Activated naive CD8-positive, alpha-beta T cell (primary cell): ENCODE measurements around the gene RBL1.
"Not testable (repeated sequence)": the region's sequence is repeated elsewhere in the genome, so short reads cannot be mapped to it uniquely, and the experiment has no call there.

Source experiments
- H3K27ac Mint-ChIP-seq: one replicate; pipeline ENCODE4 v1.8.0; 2021; ENCODE audit warnings: mixed read lengths
- H3K27me3 Mint-ChIP-seq: one replicate; pipeline ENCODE4 v1.8.0; 2021; ENCODE audit warnings: mixed read lengths
- H3K36me3 Mint-ChIP-seq: one replicate; pipeline ENCODE4 v1.8.0; 2021; ENCODE audit warnings: mixed read lengths
- H3K4me1 Mint-ChIP-seq: one replicate; pipeline ENCODE4 v1.8.0; 2021; ENCODE audit warnings: low read depth, mixed read lengths
- H3K4me3 Mint-ChIP-seq: one replicate; pipeline ENCODE4 v1.8.0; 2021; ENCODE audit warnings: mild to moderate bottlenecking, mixed read lengths
- H3K9me3 Mint-ChIP-seq: one replicate; pipeline ENCODE4 v1.8.0; 2021; ENCODE audit warnings: low read depth, mixed read lengths

RBL1 gene, protein sequence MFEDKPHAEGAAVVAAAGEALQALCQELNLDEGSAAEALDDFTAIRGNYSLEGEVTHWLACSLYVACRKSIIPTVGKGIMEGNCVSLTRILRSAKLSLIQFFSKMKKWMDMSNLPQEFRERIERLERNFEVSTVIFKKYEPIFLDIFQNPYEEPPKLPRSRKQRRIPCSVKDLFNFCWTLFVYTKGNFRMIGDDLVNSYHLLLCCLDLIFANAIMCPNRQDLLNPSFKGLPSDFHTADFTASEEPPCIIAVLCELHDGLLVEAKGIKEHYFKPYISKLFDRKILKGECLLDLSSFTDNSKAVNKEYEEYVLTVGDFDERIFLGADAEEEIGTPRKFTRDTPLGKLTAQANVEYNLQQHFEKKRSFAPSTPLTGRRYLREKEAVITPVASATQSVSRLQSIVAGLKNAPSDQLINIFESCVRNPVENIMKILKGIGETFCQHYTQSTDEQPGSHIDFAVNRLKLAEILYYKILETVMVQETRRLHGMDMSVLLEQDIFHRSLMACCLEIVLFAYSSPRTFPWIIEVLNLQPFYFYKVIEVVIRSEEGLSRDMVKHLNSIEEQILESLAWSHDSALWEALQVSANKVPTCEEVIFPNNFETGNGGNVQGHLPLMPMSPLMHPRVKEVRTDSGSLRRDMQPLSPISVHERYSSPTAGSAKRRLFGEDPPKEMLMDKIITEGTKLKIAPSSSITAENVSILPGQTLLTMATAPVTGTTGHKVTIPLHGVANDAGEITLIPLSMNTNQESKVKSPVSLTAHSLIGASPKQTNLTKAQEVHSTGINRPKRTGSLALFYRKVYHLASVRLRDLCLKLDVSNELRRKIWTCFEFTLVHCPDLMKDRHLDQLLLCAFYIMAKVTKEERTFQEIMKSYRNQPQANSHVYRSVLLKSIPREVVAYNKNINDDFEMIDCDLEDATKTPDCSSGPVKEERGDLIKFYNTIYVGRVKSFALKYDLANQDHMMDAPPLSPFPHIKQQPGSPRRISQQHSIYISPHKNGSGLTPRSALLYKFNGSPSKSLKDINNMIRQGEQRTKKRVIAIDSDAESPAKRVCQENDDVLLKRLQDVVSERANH

DNA sequence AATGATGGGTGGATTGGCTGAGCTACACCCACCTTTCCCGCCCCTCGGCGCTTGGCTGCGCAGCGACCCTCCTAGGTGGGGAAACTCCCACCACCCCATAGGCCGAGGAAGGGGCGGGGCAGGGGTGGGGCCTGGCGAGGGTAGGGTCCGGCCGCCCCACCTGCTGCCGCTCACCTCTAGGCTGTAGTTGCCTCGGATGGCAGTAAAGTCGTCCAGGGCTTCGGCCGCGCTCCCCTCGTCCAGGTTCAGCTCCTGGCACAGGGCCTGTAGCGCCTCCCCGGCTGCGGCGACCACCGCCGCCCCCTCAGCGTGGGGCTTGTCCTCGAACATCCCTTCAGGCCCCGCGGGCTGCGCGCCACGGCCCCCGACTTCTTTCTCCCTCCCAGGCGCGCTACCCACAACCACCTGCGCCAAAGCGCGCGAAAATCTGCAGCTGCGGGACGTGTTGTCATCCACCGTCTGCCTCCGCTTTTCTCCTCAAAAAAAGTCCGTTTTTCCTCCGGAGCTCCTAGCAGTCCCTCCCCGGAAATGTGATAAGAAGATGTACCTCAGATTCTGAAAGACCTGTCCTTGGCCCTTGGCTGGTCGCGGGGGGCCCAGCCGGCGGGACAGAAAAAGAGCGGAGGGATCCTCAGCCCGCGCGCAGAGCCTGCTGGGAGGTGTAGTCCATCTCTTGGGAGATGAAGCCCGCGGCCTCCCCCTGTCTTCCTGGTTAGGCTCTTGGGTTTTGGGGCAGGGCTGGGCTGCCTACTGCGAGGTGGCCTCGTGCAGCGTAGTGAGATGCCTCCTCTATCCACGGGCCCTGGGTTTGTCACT lies at the start of gene RBL1:
Gene RBL1 (minus strand): TSS at position 399 of the 816 bp plus-strand sequence. CDS start 69 bp downstream, at position 330.
- Mint-ChIP-seq H3K27me3 (no peaks in the 10 kb centered on the region), H3K4me1 (peaks cover 28% of the 10 kb centered on the region), H3K9me3 (no peaks in the 10 kb centered on the region), H3K36me3 (peaks cover 2% of the 10 kb centered on the region), H3K27ac (peak within 1 kb of the TSS; percentile 100), H3K4me3 (peak within 1 kb of the TSS; percentile 98)

DNA sequence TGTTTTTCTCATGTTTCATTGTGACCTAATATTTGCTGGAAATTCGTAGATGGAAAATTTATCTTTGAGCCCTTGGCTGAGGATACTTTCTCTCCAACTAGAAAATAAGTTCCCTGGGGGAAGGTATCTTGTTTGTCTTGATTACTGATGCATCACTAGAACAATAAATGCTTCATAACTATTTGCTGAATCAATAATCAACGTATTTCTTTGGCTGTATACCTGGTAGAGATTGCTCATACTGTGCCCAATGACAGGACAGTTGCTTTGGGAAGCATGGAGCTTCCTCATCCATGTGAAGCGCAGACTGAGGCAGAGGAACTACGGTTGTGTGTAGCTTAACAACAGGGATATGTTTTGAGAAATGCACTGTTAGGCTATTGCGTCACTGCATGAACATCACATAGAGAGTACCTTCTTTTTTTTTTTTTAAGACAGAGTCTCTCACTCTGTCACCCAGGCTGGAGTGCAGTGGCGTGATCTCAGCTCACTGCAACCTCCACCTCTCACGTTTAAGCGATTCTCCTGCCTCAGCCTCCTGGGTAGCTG lies 49.1 kb upstream of the RBL1 start:
- Mint-ChIP-seq H3K4me1 (no peaks in the 10 kb centered on the region), H3K9me3 (no peaks in the 10 kb centered on the region), H3K4me3 (no peak overlapping the region), H3K36me3 (peaks cover 2% of the 10 kb centered on the region), H3K27ac (no peak overlapping the region), H3K27me3 (no peaks in the 10 kb centered on the region)

DNA sequence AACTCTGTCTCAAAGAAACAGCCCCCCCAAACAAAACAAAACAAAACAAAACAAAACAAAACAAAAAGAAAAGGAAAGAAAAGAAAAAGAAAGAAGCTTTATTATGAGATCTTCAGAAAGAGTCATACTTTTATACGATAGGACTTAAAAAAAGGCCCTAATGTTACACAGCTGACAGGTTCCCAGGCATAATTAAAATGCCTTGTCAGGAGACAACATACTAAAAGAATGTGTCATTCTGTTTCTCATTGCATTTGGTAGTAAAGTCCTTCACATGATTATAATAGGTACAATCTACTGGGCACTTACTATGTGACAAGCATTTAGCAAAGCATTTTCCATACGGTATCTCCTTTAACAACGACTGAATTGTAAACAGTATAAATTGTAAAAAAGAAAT lies 46.9 kb upstream of the RBL1 start:
- Mint-ChIP-seq H3K9me3 (no peaks in the 10 kb centered on the region), H3K27me3 (no peaks in the 10 kb centered on the region), H3K4me1 (no peaks in the 10 kb centered on the region), H3K4me3 (no peak overlapping the region), H3K27ac (no peak overlapping the region), H3K36me3 (peaks cover 2% of the 10 kb centered on the region)

DNA sequence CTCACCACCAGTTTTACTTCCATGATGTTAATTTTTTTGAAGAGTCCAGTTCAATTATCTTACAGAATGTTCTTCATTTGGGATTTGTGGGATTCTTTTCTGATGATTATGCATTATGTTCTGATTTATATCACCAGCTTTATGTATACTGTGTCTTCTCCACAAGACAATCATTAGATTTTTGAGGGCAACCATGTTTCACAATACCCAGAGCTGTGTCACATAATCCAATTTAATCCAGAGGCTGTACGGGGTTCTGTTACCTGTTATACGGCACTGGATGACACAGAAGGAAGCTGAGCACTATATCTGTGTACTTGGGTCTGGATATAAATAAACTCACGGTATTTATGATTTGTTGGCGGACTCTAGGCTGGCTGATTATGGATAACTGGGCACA lies 41.8 kb upstream of the RBL1 start:
- H3K9me3 Mint-ChIP-seq, result no peaks in the 10 kb centered on the region
- H3K36me3 Mint-ChIP-seq, result no peaks in the 10 kb centered on the region
- H3K4me3 Mint-ChIP-seq, result no peak overlapping the region
- no peaks in the 10 kb centered on the region for H3K4me1 Mint-ChIP-seq
- H3K27ac Mint-ChIP-seq, result no peak overlapping the region
- H3K27me3 Mint-ChIP-seq, result no peaks in the 10 kb centered on the region

DNA sequence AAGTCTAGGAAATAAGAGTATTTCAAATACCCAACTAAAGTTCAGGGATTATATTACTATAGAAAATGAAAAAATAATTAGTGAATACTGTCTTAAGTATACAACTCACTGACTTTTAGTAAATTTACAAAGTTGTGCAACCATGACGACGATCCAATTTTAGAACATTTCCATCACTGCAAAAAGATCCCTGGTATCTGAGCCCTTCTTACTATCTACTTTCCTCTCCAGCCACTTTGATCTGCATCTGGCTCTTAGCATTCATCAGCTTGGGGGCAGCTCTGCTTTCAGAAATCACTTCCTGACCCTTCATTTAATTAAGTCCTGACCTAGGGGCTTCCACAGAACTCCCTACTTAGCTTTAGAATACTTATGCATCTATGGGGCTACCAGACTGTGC lies 38.2 kb upstream of the RBL1 start:
- Mint-ChIP-seq H3K27ac (no peak overlapping the region), H3K4me1 (no peaks in the 10 kb centered on the region), H3K27me3 (no peaks in the 10 kb centered on the region), H3K36me3 (no peaks in the 10 kb centered on the region), H3K9me3 (no peaks in the 10 kb centered on the region), H3K4me3 (no peak overlapping the region)

DNA sequence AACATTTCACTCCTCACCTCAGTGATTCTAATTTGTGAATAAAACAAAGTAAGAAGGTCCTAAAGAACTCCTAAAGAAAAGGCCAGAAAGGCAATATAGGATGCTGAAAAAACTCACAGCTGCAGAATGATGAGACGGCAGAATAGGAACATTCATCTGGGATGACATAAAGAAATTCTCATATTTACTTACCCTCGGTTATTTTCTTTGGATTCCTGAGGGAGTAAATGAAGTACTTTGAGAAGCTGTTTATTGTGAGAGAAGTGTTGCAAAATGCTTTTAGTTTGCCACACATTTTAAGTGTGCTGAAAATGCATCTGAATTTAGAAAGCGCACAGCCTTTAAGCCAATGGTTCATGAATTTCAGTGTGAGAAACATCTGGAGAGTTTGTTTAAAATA lies 35.7 kb upstream of the RBL1 start:
- Mint-ChIP-seq H3K27ac (no peak overlapping the region), H3K27me3 (no peaks in the 10 kb centered on the region), H3K4me1 (no peaks in the 10 kb centered on the region), H3K36me3 (no peaks in the 10 kb centered on the region), H3K9me3 (no peaks in the 10 kb centered on the region), H3K4me3 (no peak overlapping the region)

DNA sequence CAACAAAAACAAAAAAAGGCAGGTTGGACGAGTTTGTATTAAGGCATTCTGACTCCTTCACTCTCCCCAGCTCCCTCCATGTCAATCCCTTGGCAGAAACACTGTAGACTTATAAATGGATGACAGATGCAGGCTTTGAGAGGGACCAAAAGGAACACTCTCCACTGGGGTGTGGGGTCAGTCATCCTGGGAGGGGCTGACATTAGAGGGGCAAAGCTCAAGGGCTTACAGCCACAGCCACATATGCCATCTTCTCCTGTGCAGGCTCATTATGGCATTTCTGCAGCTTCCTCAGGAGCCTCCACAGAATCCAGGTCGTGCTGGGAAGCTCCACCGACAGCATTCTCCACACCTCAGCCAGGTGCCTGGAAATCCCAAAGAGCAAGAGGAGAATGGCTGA lies 33.0 kb upstream of the RBL1 start:
- Mint-ChIP-seq H3K4me3 (no peak overlapping the region), H3K4me1 (no peaks in the 10 kb centered on the region), H3K27me3 (no peaks in the 10 kb centered on the region), H3K27ac (no peak overlapping the region), H3K36me3 (no peaks in the 10 kb centered on the region), H3K9me3 (no peaks in the 10 kb centered on the region)

DNA sequence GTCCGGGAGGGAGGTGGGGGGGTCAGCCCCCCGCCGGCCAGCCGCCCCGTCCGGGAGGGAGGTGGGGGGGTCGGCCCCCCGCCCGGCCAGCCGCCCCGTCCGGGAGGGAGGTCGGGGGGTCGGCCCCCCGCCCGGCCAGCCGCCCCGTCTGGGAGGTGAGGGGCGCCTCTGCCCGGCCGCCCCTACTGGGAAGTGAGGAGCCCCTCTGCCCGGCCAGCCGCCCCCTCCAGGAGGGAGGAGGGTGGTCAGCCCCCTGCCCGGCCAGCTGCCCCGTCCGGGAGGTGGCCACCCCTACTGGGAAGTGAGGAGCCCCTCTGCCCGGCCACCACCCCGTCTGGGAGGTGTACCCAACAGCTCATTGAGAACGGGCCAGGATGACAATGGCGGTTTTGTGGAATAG lies 30.5 kb upstream of the RBL1 start:
- not testable (repeated sequence) for H3K27me3 Mint-ChIP-seq, H3K9me3 Mint-ChIP-seq, H3K4me1 Mint-ChIP-seq, H3K27ac Mint-ChIP-seq, H3K36me3 Mint-ChIP-seq, H3K4me3 Mint-ChIP-seq

DNA sequence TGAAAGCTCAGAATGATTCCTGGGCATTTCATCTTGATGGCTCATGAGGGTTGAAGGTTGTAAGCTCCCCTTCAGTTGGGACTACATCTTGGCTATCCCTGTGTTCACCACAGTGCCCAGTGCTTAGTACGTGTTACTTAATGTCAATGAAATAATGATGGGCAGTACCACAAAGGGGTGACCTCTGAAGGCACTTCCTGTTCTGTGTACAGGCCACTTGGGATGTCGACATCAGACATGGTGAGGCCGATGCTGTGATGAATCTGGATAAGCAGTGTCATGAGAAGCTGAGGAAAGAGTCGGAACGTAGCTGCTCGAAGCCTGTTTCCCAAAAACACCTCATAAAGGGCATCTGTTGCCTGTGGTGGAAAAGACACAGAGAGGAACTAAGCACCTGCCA lies 27.6 kb upstream of the RBL1 start:
- Mint-ChIP-seq H3K27me3 (no peaks in the 10 kb centered on the region), H3K4me3 (no peak overlapping the region), H3K27ac (no peak overlapping the region), H3K36me3 (no peaks in the 10 kb centered on the region), H3K9me3 (no peaks in the 10 kb centered on the region), H3K4me1 (no peaks in the 10 kb centered on the region)

DNA sequence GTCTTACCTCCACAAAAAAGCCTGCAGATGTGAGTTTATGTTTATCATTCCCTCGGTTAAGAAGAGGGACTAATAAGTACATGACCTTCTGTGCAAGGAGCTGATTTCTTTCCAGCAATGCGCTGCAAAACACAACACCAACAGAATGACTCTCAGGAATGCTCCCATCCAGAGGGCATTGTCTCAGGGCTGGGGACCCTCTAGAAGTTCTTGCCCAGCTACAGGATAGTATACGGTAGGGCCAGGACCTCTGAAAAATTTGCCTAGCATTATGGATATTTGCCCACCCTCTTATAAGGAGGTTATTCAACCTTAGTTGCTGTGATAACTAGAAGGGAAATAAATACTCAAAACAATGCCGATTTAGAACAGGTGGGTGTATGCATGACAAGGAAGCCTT lies 24.7 kb upstream of the RBL1 start:
- Mint-ChIP-seq H3K27me3 (no peaks in the 10 kb centered on the region), H3K4me1 (no peaks in the 10 kb centered on the region), H3K4me3 (no peak overlapping the region), H3K27ac (no peak overlapping the region), H3K36me3 (no peaks in the 10 kb centered on the region), H3K9me3 (no peaks in the 10 kb centered on the region)

DNA sequence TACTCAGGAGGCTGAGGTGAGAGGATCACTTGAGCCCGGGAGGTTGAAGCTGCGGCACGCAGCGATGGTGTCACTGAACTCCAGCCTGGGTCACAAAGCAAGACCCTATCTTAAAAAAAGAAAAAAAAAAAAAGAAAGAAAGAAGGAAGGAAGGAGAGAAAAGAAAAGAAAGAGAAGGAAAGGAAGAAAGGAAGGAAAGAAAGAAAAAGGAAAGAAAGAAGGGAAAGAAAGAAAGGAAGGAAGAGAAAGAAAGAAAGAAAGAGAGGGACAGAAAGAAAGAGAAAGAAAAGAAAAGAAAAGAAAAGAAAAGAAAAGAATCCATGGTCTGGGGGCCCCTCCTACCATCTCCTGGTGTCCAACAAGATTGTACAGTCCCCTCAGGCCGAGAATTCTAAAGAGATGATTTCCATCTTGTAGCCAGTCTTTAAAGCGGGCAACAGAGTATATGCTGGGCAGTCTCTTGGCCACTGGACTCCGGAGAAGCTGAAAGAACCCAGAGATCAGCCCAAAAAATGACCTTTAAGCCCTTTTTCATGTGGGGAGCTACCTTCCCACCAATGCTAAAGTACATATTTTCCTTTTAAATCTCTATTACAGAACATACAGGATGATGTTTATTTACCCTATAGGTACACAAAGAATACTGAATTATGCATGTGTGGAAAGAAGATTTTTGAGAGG lies 23.7 kb upstream of the RBL1 start:
- no peaks in the 10 kb centered on the region for H3K4me1 Mint-ChIP-seq
- H3K9me3 Mint-ChIP-seq, result no peaks in the 10 kb centered on the region
- H3K27ac Mint-ChIP-seq, result no peak overlapping the region
- no peaks in the 10 kb centered on the region for H3K27me3 Mint-ChIP-seq
- H3K4me3 Mint-ChIP-seq, result no peak overlapping the region
- no peaks in the 10 kb centered on the region for H3K36me3 Mint-ChIP-seq

DNA sequence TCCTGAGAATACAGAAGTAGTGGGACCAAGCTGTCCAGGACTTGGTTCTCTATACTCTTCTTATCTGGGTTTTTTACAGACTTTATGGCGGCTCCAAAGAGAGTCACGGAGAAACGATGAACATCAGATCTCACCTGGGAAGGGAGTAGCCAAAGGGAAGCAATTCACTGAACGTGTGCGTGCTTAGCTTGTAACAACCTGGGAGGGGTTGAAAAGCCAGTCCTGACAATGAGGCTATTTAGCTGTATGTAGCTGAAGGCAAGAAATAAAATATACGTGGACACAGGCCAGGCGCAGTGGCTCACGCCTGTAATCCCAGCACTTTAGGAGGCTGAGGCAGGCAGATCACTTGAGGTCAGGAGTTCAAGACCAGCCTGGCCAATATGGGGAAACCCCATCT lies 18.2 kb upstream of the RBL1 start:
- Mint-ChIP-seq H3K36me3 (no peaks in the 10 kb centered on the region), H3K4me3 (no peak overlapping the region)

DNA sequence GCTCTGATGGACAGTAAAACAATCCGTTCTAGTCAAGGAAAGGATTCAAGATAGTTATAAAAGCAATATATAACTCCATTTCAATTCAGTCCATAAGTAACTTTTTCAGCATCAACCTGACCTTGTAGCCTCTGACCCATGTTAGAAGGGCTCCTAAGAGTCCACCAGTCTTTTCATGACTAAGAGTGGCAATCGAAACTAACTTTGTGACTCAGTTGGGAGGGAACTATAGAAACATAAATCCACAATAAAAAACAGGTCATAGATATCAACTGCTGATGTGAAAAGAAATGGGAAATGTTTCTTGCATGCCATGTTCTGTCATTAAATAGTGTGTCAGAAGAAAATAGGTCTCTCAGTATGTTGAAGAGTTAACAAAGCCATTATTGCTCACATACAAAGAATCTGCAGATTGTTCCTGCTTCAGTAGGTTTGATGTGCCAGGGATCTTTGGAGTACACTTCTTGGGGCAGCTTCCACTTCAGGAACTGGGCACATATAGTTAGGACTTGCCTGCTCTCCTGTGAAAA lies 16.2 kb upstream of the RBL1 start:
- H3K27ac Mint-ChIP-seq, result no peak overlapping the region

More for the DNA sequence above, 18.2 kb upstream of the RBL1 start:
- Mint-ChIP-seq H3K9me3 (no peaks in the 10 kb centered on the region), H3K27me3 (no peaks in the 10 kb centered on the region), H3K27ac (no peak overlapping the region), H3K4me1 (no peaks in the 10 kb centered on the region)

DNA sequence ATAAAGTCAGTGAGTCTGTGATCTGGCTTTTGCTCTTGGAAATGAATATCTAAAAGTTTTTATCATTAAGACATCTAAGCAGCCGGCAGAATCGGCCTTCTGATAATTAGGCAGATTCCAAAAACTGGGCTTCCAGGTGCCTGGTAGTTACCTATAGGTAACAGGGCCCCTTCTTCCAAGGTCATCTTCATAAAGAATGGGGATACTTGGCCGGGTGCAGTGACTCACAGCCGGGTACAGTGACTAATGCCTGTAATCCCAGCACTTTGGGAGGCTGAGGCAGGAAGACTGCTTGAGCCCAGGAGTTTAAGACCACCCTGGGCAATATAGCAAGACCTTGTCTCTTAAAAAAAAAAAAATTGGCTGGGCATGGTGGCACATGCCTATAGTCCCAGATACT lies 12.9 kb upstream of the RBL1 start:
- Mint-ChIP-seq H3K9me3 (no peaks in the 10 kb centered on the region), H3K27ac (no peak overlapping the region), H3K27me3 (no peaks in the 10 kb centered on the region), H3K4me3 (no peak overlapping the region), H3K36me3 (no peaks in the 10 kb centered on the region), H3K4me1 (no peaks in the 10 kb centered on the region)

More for the DNA sequence above, 16.2 kb upstream of the RBL1 start:
- H3K27me3 Mint-ChIP-seq, result no peaks in the 10 kb centered on the region
- no peaks in the 10 kb centered on the region for H3K36me3 Mint-ChIP-seq
- H3K9me3 Mint-ChIP-seq, result no peaks in the 10 kb centered on the region
- no peak overlapping the region for H3K4me3 Mint-ChIP-seq
- H3K4me1 Mint-ChIP-seq, result no peaks in the 10 kb centered on the region
